HG03045 (cell line): ENCODE data around the gene MTFR1L.

Source experiments
- ATAC-seq: cut with Tn5 transposase; IDR thresholded peaks from one replicate; pipeline ENCODE4 v1.9.1; 2021; ENCODE audit warnings: mild to moderate bottlenecking, moderate library complexity; ENCODE audit not compliant: unreplicated experiment

The MTFR1L gene

GRCh38 chr1:25819491-25820246, at the start of gene MTFR1L:
Gene MTFR1L, plus strand, starts transcription at chr1:25819954. Its CDS starts 3,151 bp downstream, at chr1:25823105.
- ATAC-seq, result peak; percentile 87

GRCh38 chr1:25770541-25771220, 49.1 kb upstream of the MTFR1L start:
- ATAC-seq, result no peak

GRCh38 chr1:25771221-25772114, 48.3 kb upstream of the MTFR1L start:
- no peak for ATAC-seq

GRCh38 chr1:25772164-25772563, 47.6 kb upstream of the MTFR1L start:
- ATAC-seq, result no peak

GRCh38 chr1:25772692-25773245, 47.0 kb upstream of the MTFR1L start:
- no peak for ATAC-seq

- ATAC-seq, result no peak
These were observed 46.2 kb upstream of the MTFR1L start for GRCh38 chr1:25773441-25774125.

GRCh38 chr1:25774206-25774803, 45.4 kb upstream of the MTFR1L start:
- ATAC-seq, result no peak

GRCh38 chr1:25774921-25775771, 44.6 kb upstream of the MTFR1L start:
- no peak for ATAC-seq

- no peak for ATAC-seq
These were observed 40.4 kb upstream of the MTFR1L start for GRCh38 chr1:25779388-25779787.

- ATAC-seq, result no peak
These were observed 39.9 kb upstream of the MTFR1L start for GRCh38 chr1:25779894-25780293.

- ATAC-seq, result no peak
These were observed 39.2 kb upstream of the MTFR1L start for GRCh38 chr1:25780318-25781129.

- no peak for ATAC-seq
These were observed 38.7 kb upstream of the MTFR1L start for GRCh38 chr1:25781130-25781433.

GRCh38 chr1:25782608-25783201, 37.0 kb upstream of the MTFR1L start:
- no peak for ATAC-seq

- no peak for ATAC-seq
These were observed 35.1 kb upstream of the MTFR1L start for GRCh38 chr1:25784575-25785051.

GRCh38 chr1:25785333-25786067, 34.3 kb upstream of the MTFR1L start:
- ATAC-seq, result no peak

GRCh38 chr1:25786887-25787759, 32.6 kb upstream of the MTFR1L start:
- no peak for ATAC-seq
